Measurements from ENCODE around the gene UST.

The UST gene

GRCh38 chr6:148765898-148766808 lies 19.3 kb downstream of the UST start:
- no peak for TF ChIP-seq CTCF (IDR thresholded peaks at IDR 0.05; ENCODE audit: insufficient read depth, low read length, poor library complexity, severe bottlenecking)
- Histone ChIP-seq H3K36me3 (ENCODE audit: low read length) (no peaks in the 10 kb centered on the region), H3K4me3 (ENCODE audit: insufficient read depth, low read length, poor library complexity, severe bottlenecking) (no peak overlapping the region), H3K27ac (ENCODE audit: low read depth, low read length) (no peak overlapping the region), H2AFZ (ENCODE audit: low read depth, low read length, severe bottlenecking) (no peak overlapping the region), H3F3A (ENCODE audit: insufficient read depth) (no peaks in the 10 kb centered on the region), H3K9ac (ENCODE audit: low read length) (no peak overlapping the region), H3K4me2 (ENCODE audit: low read depth, low read length, poor library complexity, severe bottlenecking) (no peak overlapping the region), H3K79me2 (ENCODE audit: insufficient read depth, low read length) (no peaks in the 10 kb centered on the region), H3K9me2 (replicated peaks; ENCODE audit: insufficient read depth, low read length) (no peaks in the 10 kb centered on the region), H4K20me1 (ENCODE audit: low read depth, low read length) (no peaks in the 10 kb centered on the region), H3K9me3 (ENCODE audit: insufficient read depth, low read length) (no peaks in the 10 kb centered on the region), H3K27me3 (ENCODE audit: low read length) (no peaks in the 10 kb centered on the region)

GRCh38 chr6:148768646-148769270 lies 21.9 kb downstream of the UST start:
- TF ChIP-seq EZH2phosphoT487 (conservative IDR thresholded peaks at IDR 0.05; ENCODE audit: low read length) (no peak), CTCF (IDR thresholded peaks at IDR 0.05; ENCODE audit: insufficient read depth, low read length, poor library complexity, severe bottlenecking) (no peak)
- H3K27ac ChIP-seq (ENCODE audit: low read depth, low read length) = no peak overlapping the region
- no peaks in the 10 kb centered on the region; the same call in 1 of the 2 replicates for H3K9me2 ChIP-seq (replicated peaks; ENCODE audit: insufficient read depth, low read length)
- no peaks in the 10 kb centered on the region for H3F3A ChIP-seq (ENCODE audit: insufficient read depth)
- no peak overlapping the region for H3K9ac ChIP-seq (ENCODE audit: low read length)
- H3K27me3 ChIP-seq (ENCODE audit: low read length) = no peaks in the 10 kb centered on the region
- H3K4me2 ChIP-seq (ENCODE audit: low read depth, low read length, poor library complexity, severe bottlenecking) = no peak overlapping the region
- H3K36me3 ChIP-seq (ENCODE audit: low read length) = no peaks in the 10 kb centered on the region
- H3K4me3 ChIP-seq (ENCODE audit: insufficient read depth, low read length, poor library complexity, severe bottlenecking) = no peak overlapping the region
- no peaks in the 10 kb centered on the region for H4K20me1 ChIP-seq (ENCODE audit: low read depth, low read length)
- no peak overlapping the region for H2AFZ ChIP-seq (ENCODE audit: low read depth, low read length, severe bottlenecking)
- no peaks in the 10 kb centered on the region for H3K9me3 ChIP-seq (ENCODE audit: insufficient read depth, low read length)
- H3K79me2 ChIP-seq (ENCODE audit: insufficient read depth, low read length) = no peaks in the 10 kb centered on the region

GRCh38 chr6:148769304-148769968 lies 22.6 kb downstream of the UST start:
- Histone ChIP-seq H3K4me2 (ENCODE audit: low read depth, low read length, poor library complexity, severe bottlenecking) (no peak overlapping the region), H3K27me3 (ENCODE audit: low read length) (no peaks in the 10 kb centered on the region), H2AFZ (ENCODE audit: low read depth, low read length, severe bottlenecking) (no peak overlapping the region), H3F3A (ENCODE audit: insufficient read depth) (no peaks in the 10 kb centered on the region), H4K20me1 (ENCODE audit: low read depth, low read length) (no peaks in the 10 kb centered on the region), H3K9me2 (replicated peaks; ENCODE audit: insufficient read depth, low read length) (no peaks in the 10 kb centered on the region; the same call in 1 of the 2 replicates), H3K4me3 (ENCODE audit: insufficient read depth, low read length, poor library complexity, severe bottlenecking) (no peak overlapping the region), H3K9ac (ENCODE audit: low read length) (no peak overlapping the region), H3K27ac (ENCODE audit: low read depth, low read length) (no peak overlapping the region), H3K79me2 (ENCODE audit: insufficient read depth, low read length) (no peaks in the 10 kb centered on the region), H3K36me3 (ENCODE audit: low read length) (no peaks in the 10 kb centered on the region), H3K9me3 (ENCODE audit: insufficient read depth, low read length) (no peaks in the 10 kb centered on the region)
- TF ChIP-seq EZH2phosphoT487 (conservative IDR thresholded peaks at IDR 0.05; ENCODE audit: low read length) (no peak), CTCF (IDR thresholded peaks at IDR 0.05; ENCODE audit: insufficient read depth, low read length, poor library complexity, severe bottlenecking) (no peak)

All from SU-DHL-6 (cell line).